Measurements from ENCODE around the gene CYP26B1.
"Not testable (repeated sequence)": the region's sequence is repeated elsewhere in the genome, so short reads cannot be mapped to it uniquely, and the experiment has no call there.

The CYP26B1 gene

GRCh38 chr2:72089537-72089936 is 58.1 kb downstream of the CYP26B1 start:
- no peak for TF ChIP-seq CTCF (IDR thresholded peaks at IDR 0.05; ENCODE audit: low read depth, low read length)
- Histone ChIP-seq H3K36me3 (no peaks in the 10 kb centered on the region), H3K4me1 (no peaks in the 10 kb centered on the region), H3K9me3 (no peaks in the 10 kb centered on the region), H3K27me3 (no peaks in the 10 kb centered on the region), H3K4me3 (ENCODE audit: low read depth, low read length) (no peak overlapping the region)
- DNase-seq: no peak

- Histone ChIP-seq H3K36me3 (no peaks in the 10 kb centered on the region), H3K9me3 (no peaks in the 10 kb centered on the region), H3K4me3 (ENCODE audit: low read depth, low read length) (no peak overlapping the region), H3K4me1 (no peaks in the 10 kb centered on the region), H3K27me3 (no peaks in the 10 kb centered on the region)
- no peak for DNase-seq
- TF ChIP-seq CTCF (IDR thresholded peaks at IDR 0.05; ENCODE audit: low read depth, low read length): no peak
Observed at GRCh38 chr2:72089028-72089427, 58.6 kb downstream of the CYP26B1 start.

- not testable (repeated sequence) for H3K4me3 ChIP-seq (ENCODE audit: low read depth, low read length); H3K27me3 ChIP-seq; H3K4me1 ChIP-seq; H3K9me3 ChIP-seq; H3K36me3 ChIP-seq; DNase-seq
Observed at GRCh38 chr2:72086871-72087633, 60.6 kb downstream of the CYP26B1 start.

- no peaks in the 10 kb centered on the region for H3K4me1 ChIP-seq
- H3K27me3 ChIP-seq: no peaks in the 10 kb centered on the region
- DNase-seq: no peak
- no peak for TF ChIP-seq CTCF (IDR thresholded peaks at IDR 0.05; ENCODE audit: low read depth, low read length)
- H3K9me3 ChIP-seq: no peaks in the 10 kb centered on the region
- no peak overlapping the region for H3K4me3 ChIP-seq (ENCODE audit: low read depth, low read length)
- no peaks in the 10 kb centered on the region for H3K36me3 ChIP-seq
Observed at GRCh38 chr2:72085513-72085912, 62.1 kb downstream of the CYP26B1 start.

- no peak for TF ChIP-seq CTCF (IDR thresholded peaks at IDR 0.05; ENCODE audit: low read depth, low read length)
- Histone ChIP-seq H3K27me3 (no peaks in the 10 kb centered on the region), H3K36me3 (no peaks in the 10 kb centered on the region), H3K4me1 (no peaks in the 10 kb centered on the region), H3K9me3 (no peaks in the 10 kb centered on the region), H3K4me3 (ENCODE audit: low read depth, low read length) (no peak overlapping the region)
- no peak for DNase-seq
Observed at GRCh38 chr2:72085036-72085435, 62.6 kb downstream of the CYP26B1 start.

GRCh38 chr2:72084584-72084976 is 63.1 kb downstream of the CYP26B1 start:
- H3K27me3 ChIP-seq: no peaks in the 10 kb centered on the region
- H3K4me1 ChIP-seq: no peaks in the 10 kb centered on the region
- H3K4me3 ChIP-seq (ENCODE audit: low read depth, low read length): no peak overlapping the region
- no peaks in the 10 kb centered on the region for H3K9me3 ChIP-seq
- DNase-seq: no peak
- TF ChIP-seq CTCF (IDR thresholded peaks at IDR 0.05; ENCODE audit: low read depth, low read length): no peak
- H3K36me3 ChIP-seq: no peaks in the 10 kb centered on the region

Data from BE2C (cell line).